GM21528 (cell line): ENCODE results near the gene SLC34A2.

Experiments
- ATAC-seq: cut with Tn5 transposase; IDR thresholded peaks from one replicate; pipeline ENCODE4 v1.9.1; 2021; ENCODE audit warnings: mild to moderate bottlenecking, moderate library complexity; ENCODE audit not compliant: unreplicated experiment, low FRiP score

The SLC34A2 gene

GRCh38 chr4:25722964-25723363, 67.3 kb downstream of the SLC34A2 start:
- no peak for ATAC-seq

GRCh38 chr4:25723409-25723808, 67.8 kb downstream of the SLC34A2 start:
- no peak for ATAC-seq

GRCh38 chr4:25725870-25726269, 70.2 kb downstream of the SLC34A2 start:
- ATAC-seq = no peak

- ATAC-seq = no peak
Observed at GRCh38 chr4:25727711-25728493, 72.3 kb downstream of the SLC34A2 start.
